Upper lobe of left lung (tissue), 6 donors: ENCODE data around the gene PTPRN2. TPM values are rescaled to one million over a fixed set of nuclear protein-coding genes. Genes with fewer than 3 reads are reported as not detected.

ENCODE experiments used
- ATAC-seq, 2 donors: fragments of 200-7000 bp; cut with Tn5 transposase; one replicate each; pipeline ENCODE4 v1.9.1; 2022; ENCODE audit warnings: mild to moderate bottlenecking in 2 of 2, moderate library complexity in 2 of 2; ENCODE audit not compliant: low FRiP score in 2 of 2
- DNase-seq, 2 donors: peaks; one replicate each; pipeline ENCODE4 v3.0.0-alpha.2; 2019 to 2020
- H3K27ac ChIP-seq, 4 donors: fragments of 200-600 bp; sonication (generic); one replicate each; pipeline ENCODE4 v1.5.1; 2016 to 2019
- H3K27me3 ChIP-seq, 4 donors: fragments of 200-600 bp; sonication (generic); one replicate each; pipeline ENCODE4 v1.5.1; 2017 to 2019
- H3K36me3 ChIP-seq, 4 donors: fragments of 200-600 bp; sonication (generic); one replicate each; pipeline ENCODE4 v1.5.1; 2016 to 2019
- H3K4me1 ChIP-seq, 4 donors: fragments of 200-600 bp; sonication (generic); one replicate each; pipeline ENCODE4 v1.5.1; 2018 to 2019
- H3K4me3 ChIP-seq, 4 donors: fragments of 200-600 bp; sonication (generic); one replicate each; pipeline ENCODE4 v1.5.1; 2017 to 2019; ENCODE audit warnings: mild to moderate bottlenecking in 2 of 4, moderate library complexity in 1 of 4
- H3K9me3 ChIP-seq, 4 donors: fragments of 200-600 bp; sonication (generic); one replicate each; pipeline ENCODE4 v1.5.1; 2018 to 2019
- CTCF ChIP-seq, 6 experiments: fragments of 450-650 bp in 4 of 6; fragments of 200-600 bp in 2 of 6; sonication (generic) in 2 of 6; IDR thresholded peaks; one replicate each; pipeline ENCODE4 v1.5.1; 2016 to 2019; ENCODE audit warnings: antibody characterized with exemption in 6 of 6
- EP300 ChIP-seq, 4 donors: sonication (generic); formaldehyde crosslinking; IDR thresholded peaks; one replicate each; pipeline ENCODE4 v1.5.1; 2017; ENCODE audit warnings: antibody characterized with exemption in 4 of 4, control low read depth in 2 of 4
- POLR2A ChIP-seq, 4 donors: fragments of 450-650 bp; IDR thresholded peaks; one replicate each; pipeline ENCODE4 v1.5.1; 2016 to 2017; ENCODE audit warnings: antibody characterized with exemption in 4 of 4, mild to moderate bottlenecking in 2 of 4
- POLR2AphosphoS5 ChIP-seq, 2 donors: sonication (generic); formaldehyde crosslinking; IDR thresholded peaks; one replicate each; pipeline ENCODE4 v1.5.1; 2017; ENCODE audit warnings: antibody characterized with exemption in 2 of 2
- WGBS, 2 donors: methylation state at CpG; one replicate each; pipeline ENCODE4 v1.1.5; 2017 to 2018; 5-methylcytosine and 5-hydroxymethylcytosine counted together
- total RNA-seq, 6 donors: library from RNA; depleted of rRNA in 4 of 6; stranded (reverse); fragments of >200 nt in 4 of 6; gene quantifications; one replicate each; pipeline versions ENCODE4 v1.1.0 to v1.2.1, GENCODE V29; 2016 to 2021
- donor health status: DM: no; HTN: no; CAD: no; lungs with moderate emphysema.
- donor health status: DM: no; HTN: yes; CAD: no; lungs with severe emphysema.

Gene PTPRN2
- total RNA-seq, 6 donors from 2014 or later: 3.3 to 7.9 (median 5.2) TPM

GRCh38 chr7:157925383-157925875 lies 662.2 kb downstream of the PTPRN2 start:
- Histone ChIP-seq H3K27me3 (no peaks in the 10 kb centered on the region), H3K9me3 (no peaks in the 10 kb centered on the region), H3K27ac (no peak overlapping the region), H3K4me3 (no peak overlapping the region), H3K36me3 (no peaks in the 10 kb centered on the region), H3K4me1 (no peaks in the 10 kb centered on the region)
- ATAC-seq (no peak), DNase-seq (no peak)
- no peak for TF ChIP-seq CTCF (IDR thresholded peaks at IDR 0.05)
- no peak for TF ChIP-seq POLR2AphosphoS5 (IDR thresholded peaks at IDR 0.05)
- no peak for TF ChIP-seq EP300 (IDR thresholded peaks at IDR 0.05)
- no peak for TF ChIP-seq POLR2A (IDR thresholded peaks at IDR 0.05)
- 70 to 82% methylated on average over 15 to 17 of the region's 17 CpGs for WGBS, 2 donors

GRCh38 chr7:157923903-157924630 lies 663.6 kb downstream of the PTPRN2 start:
- DNase-seq: no peak

GRCh38 chr7:157922576-157922975 lies 665.0 kb downstream of the PTPRN2 start:
- no peak for TF ChIP-seq POLR2AphosphoS5 (IDR thresholded peaks at IDR 0.05)
- TF ChIP-seq EP300 (IDR thresholded peaks at IDR 0.05): no peak
- TF ChIP-seq CTCF (IDR thresholded peaks at IDR 0.05): no peak
- no peak for TF ChIP-seq POLR2A (IDR thresholded peaks at IDR 0.05)
- Histone ChIP-seq H3K4me1 (no peaks in the 10 kb centered on the region), H3K36me3 (no peaks in the 10 kb centered on the region), H3K4me3 (no peak overlapping the region), H3K9me3 (no peaks in the 10 kb centered on the region), H3K27me3 (no peaks in the 10 kb centered on the region), H3K27ac (no peak overlapping the region)
- 91 to 95% methylated on average over 8 of the region's 8 CpGs for WGBS, 2 donors
- no peak for ATAC-seq
- no peak for DNase-seq

More at GRCh38 chr7:157923903-157924630, 663.6 kb downstream of the PTPRN2 start:
- 88 to 94% methylated on average over 15 to 16 of the region's 16 CpGs for WGBS, 2 donors
- Histone ChIP-seq H3K9me3 (no peaks in the 10 kb centered on the region), H3K27me3 (no peaks in the 10 kb centered on the region), H3K4me3 (no peak overlapping the region), H3K27ac (no peak overlapping the region), H3K4me1 (no peaks in the 10 kb centered on the region), H3K36me3 (no peaks in the 10 kb centered on the region)
- no peak for ATAC-seq
- no peak for TF ChIP-seq POLR2AphosphoS5 (IDR thresholded peaks at IDR 0.05)

GRCh38 chr7:157918326-157919080 lies 669.1 kb downstream of the PTPRN2 start:
- TF ChIP-seq EP300 (IDR thresholded peaks at IDR 0.05): no peak
- no peak for TF ChIP-seq POLR2AphosphoS5 (IDR thresholded peaks at IDR 0.05)
- no peak for TF ChIP-seq POLR2A (IDR thresholded peaks at IDR 0.05)
- no peak for TF ChIP-seq CTCF (IDR thresholded peaks at IDR 0.05)
- Histone ChIP-seq H3K27ac (no peak overlapping the region), H3K9me3 (peaks cover 0 to 10% (median 0%) of the 10 kb centered on the region in 4 donors), H3K4me1 (no peaks in the 10 kb centered on the region), H3K27me3 (no peaks in the 10 kb centered on the region), H3K4me3 (no peak overlapping the region), H3K36me3 (no peaks in the 10 kb centered on the region)
- DNase-seq (no peak), ATAC-seq (no peak)
- WGBS, 2 donors: 91 to 94% methylated on average over 29 of the region's 29 CpGs

GRCh38 chr7:157916946-157917640 lies 670.5 kb downstream of the PTPRN2 start:
- ATAC-seq (no peak), DNase-seq (peak in 1 of 2 donors; percentile 71)
- TF ChIP-seq CTCF (IDR thresholded peaks at IDR 0.05) (no peak), POLR2AphosphoS5 (IDR thresholded peaks at IDR 0.05) (no peak), EP300 (IDR thresholded peaks at IDR 0.05) (no peak), POLR2A (IDR thresholded peaks at IDR 0.05) (no peak)
- Histone ChIP-seq H3K9me3 (peaks cover 0 to 10% (median 0%) of the 10 kb centered on the region in 4 donors), H3K4me1 (no peaks in the 10 kb centered on the region), H3K4me3 (no peak overlapping the region), H3K36me3 (no peaks in the 10 kb centered on the region), H3K27ac (no peak overlapping the region), H3K27me3 (no peaks in the 10 kb centered on the region)
- 90 to 92% methylated on average over 10 to 22 of the region's 23 CpGs for WGBS, 2 donors
